Colonic mucosa (tissue), 4 donors: ENCODE results near the gene SPECC1L. TPM values are rescaled to one million over a fixed set of nuclear protein-coding genes. Genes with fewer than 3 reads are reported as not detected.

Experiments used
- DNase-seq: peaks from one replicate; pipeline ENCODE4 v3.0.0-alpha.2; 2020
- H3K27ac ChIP-seq: fragments of 200-600 bp; one replicate; pipeline ENCODE4 v1.8.0; 2021
- H3K27me3 ChIP-seq: fragments of 200-600 bp; one replicate; pipeline ENCODE4 v1.8.0; 2021
- H3K36me3 ChIP-seq: fragments of 200-600 bp; one replicate; pipeline ENCODE4 v1.8.0; 2021
- H3K4me1 ChIP-seq: fragments of 200-600 bp; one replicate; pipeline ENCODE4 v1.8.0; 2021; ENCODE audit warnings: mild to moderate bottlenecking
- H3K4me3 ChIP-seq: fragments of 200-600 bp; one replicate; pipeline ENCODE4 v1.8.0; 2021
- H3K9ac ChIP-seq, 2 donors: one replicate each; pipeline ENCODE4 v1.7.0; 2013; ENCODE audit warnings: control low read depth in 2 of 2, low read depth in 2 of 2, low read length in 2 of 2
- H3K9me3 ChIP-seq: fragments of 200-600 bp; one replicate; pipeline ENCODE4 v1.8.0; 2021
- intact Hi-C: fragments of 100-400 bp; cut with DNase I; formaldehyde crosslinking; loops from one replicate; pipeline ENCODE4 v1.14.1; 2022
- total RNA-seq, 2 donors: library from RNA; stranded (reverse); fragmentation: NEBNext Ultra II Directional in 1 of 2; extraction: Animal tissue kit (Norgen Biotek cat#: 25700) in 1 of 2; gene quantifications; one replicate each; pipeline ENCODE4 v1.2.1, GENCODE V29; 2021
- TF ChIP-seq, protein P1 (sequence below): fragments of 200-600 bp; IDR thresholded peaks from one replicate; pipeline ENCODE4 v1.8.0; 2022; ENCODE audit warnings: antibody characterized with exemption, mild to moderate bottlenecking
- donor health status: healthy.
- donor health status: DM: no; HTN: no; CAD: no.
- donor health status: DM: no; HTN: no; CAD: no.

The SPECC1L gene
- total RNA-seq, 2 donors from 2014 or later: 45.3 to 55.3 TPM

DNA sequence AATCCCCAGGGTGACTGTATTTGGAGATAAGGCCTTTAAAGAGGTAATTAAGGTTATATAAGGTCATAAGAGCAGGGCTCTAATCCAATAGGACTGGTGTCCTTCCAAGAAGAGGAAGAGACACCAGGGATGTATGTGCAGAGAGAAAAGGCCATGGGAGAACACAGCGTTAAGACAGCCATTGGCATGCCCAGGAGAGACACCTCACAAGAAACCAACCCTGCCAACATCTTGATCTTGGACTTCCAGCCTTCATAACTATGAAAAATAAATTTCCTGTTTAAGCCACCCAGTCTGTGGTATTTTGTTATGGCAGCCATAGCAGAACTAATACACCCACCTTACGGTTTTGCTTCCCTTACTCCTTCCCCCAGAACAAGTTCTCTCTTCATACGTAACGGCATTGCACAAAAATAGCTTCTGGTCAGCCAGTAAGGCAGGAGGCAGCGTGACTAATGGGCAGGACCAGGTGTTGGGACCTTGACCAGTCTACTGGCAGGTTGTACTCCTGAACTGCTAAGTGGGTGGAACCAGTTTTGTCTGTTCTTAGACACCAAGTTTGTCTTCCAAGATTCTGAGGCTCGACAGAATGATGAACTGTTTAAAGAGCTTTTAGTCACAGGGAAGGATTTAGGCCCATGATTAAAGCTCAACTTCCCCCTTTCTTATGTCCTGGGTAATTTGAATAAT lies 192.6 kb downstream of the SPECC1L start:
- no peaks in the 10 kb centered on the region for H3K36me3 ChIP-seq
- H3K27ac ChIP-seq: no peak overlapping the region
- no peak overlapping the region for H3K9ac ChIP-seq
- H3K4me3 ChIP-seq: no peak overlapping the region
- H3K27me3 ChIP-seq: no peaks in the 10 kb centered on the region
- no peaks in the 10 kb centered on the region for H3K4me1 ChIP-seq
- intact Hi-C loops: no loop called here
- H3K9me3 ChIP-seq: no peaks in the 10 kb centered on the region
- TF ChIP-seq, protein P1, sequence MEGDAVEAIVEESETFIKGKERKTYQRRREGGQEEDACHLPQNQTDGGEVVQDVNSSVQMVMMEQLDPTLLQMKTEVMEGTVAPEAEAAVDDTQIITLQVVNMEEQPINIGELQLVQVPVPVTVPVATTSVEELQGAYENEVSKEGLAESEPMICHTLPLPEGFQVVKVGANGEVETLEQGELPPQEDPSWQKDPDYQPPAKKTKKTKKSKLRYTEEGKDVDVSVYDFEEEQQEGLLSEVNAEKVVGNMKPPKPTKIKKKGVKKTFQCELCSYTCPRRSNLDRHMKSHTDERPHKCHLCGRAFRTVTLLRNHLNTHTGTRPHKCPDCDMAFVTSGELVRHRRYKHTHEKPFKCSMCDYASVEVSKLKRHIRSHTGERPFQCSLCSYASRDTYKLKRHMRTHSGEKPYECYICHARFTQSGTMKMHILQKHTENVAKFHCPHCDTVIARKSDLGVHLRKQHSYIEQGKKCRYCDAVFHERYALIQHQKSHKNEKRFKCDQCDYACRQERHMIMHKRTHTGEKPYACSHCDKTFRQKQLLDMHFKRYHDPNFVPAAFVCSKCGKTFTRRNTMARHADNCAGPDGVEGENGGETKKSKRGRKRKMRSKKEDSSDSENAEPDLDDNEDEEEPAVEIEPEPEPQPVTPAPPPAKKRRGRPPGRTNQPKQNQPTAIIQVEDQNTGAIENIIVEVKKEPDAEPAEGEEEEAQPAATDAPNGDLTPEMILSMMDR: no peak
- no peak for DNase-seq

DNA sequence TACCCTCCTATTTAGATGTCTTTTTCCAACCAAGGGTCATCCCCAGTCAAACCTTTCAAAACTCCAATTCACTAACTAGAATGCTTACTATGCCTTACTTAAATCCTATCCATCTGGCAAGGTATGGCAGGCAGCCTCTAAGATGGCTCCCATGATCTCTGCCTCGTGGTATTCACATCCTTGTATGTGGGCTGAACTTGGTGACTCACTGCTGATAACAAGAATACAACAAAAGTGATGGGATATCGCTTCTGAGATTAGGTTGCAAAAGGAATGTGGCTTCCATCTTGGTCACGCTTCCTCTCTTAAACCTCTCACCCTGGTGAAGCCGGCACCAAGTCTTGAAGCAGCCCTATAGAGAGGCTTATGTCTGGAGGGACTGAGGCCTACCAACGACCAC lies 194.9 kb downstream of the SPECC1L start:
- intact Hi-C loops: no loop called here
- H3K27ac ChIP-seq: no peak overlapping the region
- no peak for DNase-seq

DNA sequence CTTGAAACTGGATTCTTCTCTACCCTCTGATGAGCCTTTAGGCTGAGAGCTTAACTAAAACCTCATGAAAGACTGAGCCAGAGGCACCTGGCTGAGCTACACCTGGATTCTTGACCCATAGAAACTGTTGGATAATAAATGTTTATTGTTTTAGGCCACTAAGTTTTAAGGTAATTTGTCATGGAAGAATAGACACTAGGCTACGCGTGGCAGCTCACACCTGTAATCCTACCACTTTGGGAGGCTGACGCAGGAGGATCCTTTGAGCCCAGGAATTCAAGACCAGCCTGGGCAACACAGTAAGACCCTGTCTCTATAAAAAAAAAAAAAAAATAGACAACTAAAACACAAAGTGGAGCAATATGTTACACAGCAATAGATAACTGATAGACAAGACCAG lies 195.3 kb downstream of the SPECC1L start:
- Histone ChIP-seq H3K9me3 (no peaks in the 10 kb centered on the region), H3K36me3 (no peaks in the 10 kb centered on the region), H3K27me3 (no peaks in the 10 kb centered on the region), H3K4me3 (no peak overlapping the region), H3K27ac (no peak overlapping the region), H3K4me1 (no peaks in the 10 kb centered on the region), H3K9ac (no peak overlapping the region)
- TF ChIP-seq, protein P1: no peak
- intact Hi-C loops: no loop called here
- no peak for DNase-seq

More for the DNA sequence above, 194.9 kb downstream of the SPECC1L start:
- Histone ChIP-seq H3K9me3 (no peaks in the 10 kb centered on the region), H3K36me3 (no peaks in the 10 kb centered on the region), H3K9ac (no peak overlapping the region), H3K4me3 (no peak overlapping the region), H3K27me3 (no peaks in the 10 kb centered on the region), H3K4me1 (no peaks in the 10 kb centered on the region)
- TF ChIP-seq, protein P1: no peak

DNA sequence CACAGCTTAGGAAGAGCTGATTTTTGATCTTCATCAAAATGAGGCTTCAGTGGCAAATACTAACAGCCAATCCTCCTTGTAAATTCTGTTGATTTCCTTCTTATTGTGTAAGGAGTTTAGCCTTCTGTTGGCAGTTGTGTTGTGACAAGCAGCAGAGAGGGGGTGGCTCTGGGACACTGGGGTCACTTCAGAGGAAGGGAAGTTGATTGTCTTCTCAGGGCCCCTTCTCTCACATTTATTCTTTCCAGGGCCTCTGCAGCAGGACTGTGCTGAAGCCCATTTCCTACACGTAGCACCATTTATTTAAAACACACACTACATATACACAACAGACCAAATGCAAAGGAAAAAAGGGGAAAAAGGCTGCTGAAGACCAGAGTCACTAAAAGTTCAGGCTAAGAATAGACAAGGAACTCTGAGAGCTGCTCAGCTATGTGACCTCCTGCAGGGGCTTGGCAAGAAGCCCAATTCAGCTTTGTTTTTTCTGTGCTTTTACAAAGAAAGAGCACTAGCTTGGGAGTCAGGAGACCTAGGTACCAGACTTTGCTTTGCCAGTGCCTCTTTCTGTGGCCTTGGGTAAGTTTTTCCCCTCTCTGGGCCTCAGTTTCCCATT lies 196.2 kb downstream of the SPECC1L start:
- intact Hi-C loops: no loop called here
- no peak overlapping the region for H3K9ac ChIP-seq
- H3K36me3 ChIP-seq: no peaks in the 10 kb centered on the region
- no peak overlapping the region for H3K27ac ChIP-seq
- no peak overlapping the region for H3K4me3 ChIP-seq
- DNase-seq: no peak
- H3K27me3 ChIP-seq: no peaks in the 10 kb centered on the region
- TF ChIP-seq, protein P1: no peak
- no peaks in the 10 kb centered on the region for H3K9me3 ChIP-seq
- no peaks in the 10 kb centered on the region for H3K4me1 ChIP-seq

DNA sequence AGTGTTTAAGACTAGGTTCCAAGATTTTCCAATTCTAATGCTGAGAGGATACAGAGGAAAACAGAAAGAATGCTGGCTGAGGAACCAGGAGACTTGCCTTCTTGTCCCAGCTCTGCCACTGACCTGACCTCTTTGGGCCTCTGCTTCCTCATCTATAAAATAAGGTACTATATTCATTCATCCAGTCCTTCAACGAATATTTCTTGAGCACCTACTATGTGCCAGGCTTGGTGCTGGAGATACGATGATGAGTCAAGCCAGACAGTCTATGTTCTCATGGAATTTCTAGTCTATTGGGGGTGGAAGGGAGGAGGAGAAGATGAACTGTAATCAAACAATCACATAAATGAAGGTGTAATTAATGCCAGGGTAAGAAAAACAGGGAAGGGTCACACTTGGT lies 196.7 kb downstream of the SPECC1L start:
- TF ChIP-seq, protein P1: no peak
- no peaks in the 10 kb centered on the region for H3K27me3 ChIP-seq
- intact Hi-C loops: no loop called here
- H3K4me3 ChIP-seq: no peak overlapping the region
- no peaks in the 10 kb centered on the region for H3K9me3 ChIP-seq
- DNase-seq: no peak
- H3K9ac ChIP-seq: no peak overlapping the region
- no peaks in the 10 kb centered on the region for H3K4me1 ChIP-seq
- no peak overlapping the region for H3K27ac ChIP-seq
- no peaks in the 10 kb centered on the region for H3K36me3 ChIP-seq

Other genes with a start within 250 kb of the SPECC1L start
- gene SUSD2, start 89.3 kb upstream of the SPECC1L start, total RNA-seq: 1 to 10 TPM; 1.2 to 2.4 TPM
- gene GGT5, start 25.7 kb upstream of the SPECC1L start, total RNA-seq: 1 to 10 TPM; 2.6 to 3.7 TPM
- gene ADORA2A, start 156.8 kb downstream of the SPECC1L start, total RNA-seq: 1 to 10 TPM; 1.5 to 2.5 TPM
- gene UPB1, start 224.5 kb downstream of the SPECC1L start, total RNA-seq: under 1 TPM; 0.16 to 0.20 TPM